Breast epithelium (tissue), 3 donors: Measurements from ENCODE around the gene HMGXB4.

Source experiments
- CTCF ChIP-seq, 3 donors: fragments of 450-650 bp; IDR thresholded peaks; one replicate each; pipeline ENCODE4 v1.5.1; 2016 to 2017; ENCODE audit warnings: antibody characterized with exemption in 3 of 3, mild to moderate bottlenecking in 3 of 3, moderate library complexity in 3 of 3
- POLR2A ChIP-seq: fragments of 450-650 bp; IDR thresholded peaks from one replicate; pipeline ENCODE4 v1.6.1; 2016; ENCODE audit warnings: antibody characterized with exemption, mild to moderate bottlenecking, moderate library complexity
- POLR2AphosphoS5 ChIP-seq, 3 donors: sonication (generic); formaldehyde crosslinking; IDR thresholded peaks; one replicate each; pipeline ENCODE4 v1.6.1; 2017; ENCODE audit warnings: antibody characterized with exemption in 3 of 3

GRCh38 chr22:35301372-35301874 is 44.1 kb downstream of the HMGXB4 start:
- TF ChIP-seq CTCF (IDR thresholded peaks at IDR 0.05) (no peak), POLR2A (no peak), POLR2AphosphoS5 (IDR thresholded peaks at IDR 0.05) (peak; percentile 87 to 100 (median 87))
